Stimulated activated CD4-positive, alpha-beta T cell treated with anti-CD3 and anti-CD28 coated beads, Interleukin-12 subunit alpha, Interleukin-12 subunit beta, amount 100 ng/mL, for 48 hours (primary cell): ENCODE measurements around the gene TIAM1.

ENCODE experiments used
- DNase-seq, 3 donors: peaks; one replicate each; pipeline ENCODE4 v3.0.0-alpha.2; 2020; ENCODE audit warnings: low read depth in 2 of 3, low spot score in 1 of 3

The TIAM1 gene, protein sequence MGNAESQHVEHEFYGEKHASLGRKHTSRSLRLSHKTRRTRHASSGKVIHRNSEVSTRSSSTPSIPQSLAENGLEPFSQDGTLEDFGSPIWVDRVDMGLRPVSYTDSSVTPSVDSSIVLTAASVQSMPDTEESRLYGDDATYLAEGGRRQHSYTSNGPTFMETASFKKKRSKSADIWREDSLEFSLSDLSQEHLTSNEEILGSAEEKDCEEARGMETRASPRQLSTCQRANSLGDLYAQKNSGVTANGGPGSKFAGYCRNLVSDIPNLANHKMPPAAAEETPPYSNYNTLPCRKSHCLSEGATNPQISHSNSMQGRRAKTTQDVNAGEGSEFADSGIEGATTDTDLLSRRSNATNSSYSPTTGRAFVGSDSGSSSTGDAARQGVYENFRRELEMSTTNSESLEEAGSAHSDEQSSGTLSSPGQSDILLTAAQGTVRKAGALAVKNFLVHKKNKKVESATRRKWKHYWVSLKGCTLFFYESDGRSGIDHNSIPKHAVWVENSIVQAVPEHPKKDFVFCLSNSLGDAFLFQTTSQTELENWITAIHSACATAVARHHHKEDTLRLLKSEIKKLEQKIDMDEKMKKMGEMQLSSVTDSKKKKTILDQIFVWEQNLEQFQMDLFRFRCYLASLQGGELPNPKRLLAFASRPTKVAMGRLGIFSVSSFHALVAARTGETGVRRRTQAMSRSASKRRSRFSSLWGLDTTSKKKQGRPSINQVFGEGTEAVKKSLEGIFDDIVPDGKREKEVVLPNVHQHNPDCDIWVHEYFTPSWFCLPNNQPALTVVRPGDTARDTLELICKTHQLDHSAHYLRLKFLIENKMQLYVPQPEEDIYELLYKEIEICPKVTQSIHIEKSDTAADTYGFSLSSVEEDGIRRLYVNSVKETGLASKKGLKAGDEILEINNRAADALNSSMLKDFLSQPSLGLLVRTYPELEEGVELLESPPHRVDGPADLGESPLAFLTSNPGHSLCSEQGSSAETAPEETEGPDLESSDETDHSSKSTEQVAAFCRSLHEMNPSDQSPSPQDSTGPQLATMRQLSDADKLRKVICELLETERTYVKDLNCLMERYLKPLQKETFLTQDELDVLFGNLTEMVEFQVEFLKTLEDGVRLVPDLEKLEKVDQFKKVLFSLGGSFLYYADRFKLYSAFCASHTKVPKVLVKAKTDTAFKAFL (N-terminal part only)

GRCh38 chr21:31343680-31344480 is at the start of gene TIAM1:
Gene TIAM1 (minus strand): TSS chr21:31344261. CDS start chr21:31266972, 77,289 bp downstream.
- peak in 1 of 3 donors; percentile 27 for DNase-seq

- DNase-seq: no peak
Observed at GRCh38 chr21:31387560-31388186, 43.6 kb upstream of the TIAM1 start.

DNA sequence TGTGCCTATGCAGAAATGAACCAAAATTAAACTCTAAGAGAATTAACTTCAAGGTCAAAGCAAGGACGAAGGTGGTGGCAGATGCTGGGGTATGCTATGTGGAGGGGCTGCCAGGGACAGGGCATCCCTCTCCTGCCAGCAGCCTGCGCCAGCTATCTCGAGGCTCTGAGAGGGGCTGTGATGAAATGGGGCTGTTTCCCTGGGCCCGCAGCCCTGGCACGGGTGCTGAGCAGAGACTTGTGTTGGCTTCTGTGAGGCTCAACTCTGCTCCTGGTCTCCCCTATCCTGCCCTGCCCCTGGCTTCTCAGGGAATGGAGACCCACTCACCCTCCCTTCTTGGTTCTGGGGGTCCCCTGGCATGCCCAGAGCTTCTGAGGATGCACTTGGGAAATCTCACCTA is 41.9 kb upstream of the TIAM1 start:
- no peak for DNase-seq

GRCh38 chr21:31383770-31384169 is 39.7 kb upstream of the TIAM1 start:
- DNase-seq: no peak

- DNase-seq: no peak
Observed at GRCh38 chr21:31382060-31382459, 38.0 kb upstream of the TIAM1 start.

DNA sequence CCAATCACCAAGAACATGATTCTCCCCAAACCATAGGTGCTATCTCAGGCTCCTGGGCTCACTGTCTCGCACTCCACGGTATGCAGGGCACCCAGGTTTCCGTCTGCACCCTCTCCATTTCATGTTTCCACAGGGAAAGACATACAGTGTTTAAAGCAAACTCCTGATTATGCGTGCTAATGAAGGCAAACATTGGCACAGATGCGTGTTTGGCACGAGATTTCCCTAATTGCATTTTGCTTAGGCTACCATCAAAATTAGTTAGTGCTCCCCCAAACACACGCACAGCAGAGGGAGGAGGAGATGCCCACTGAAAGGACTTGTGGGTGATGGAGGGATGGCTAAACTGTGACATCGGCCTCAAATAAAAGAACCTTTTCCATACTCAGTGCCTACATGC is 32.2 kb upstream of the TIAM1 start:
- DNase-seq: no peak

DNA sequence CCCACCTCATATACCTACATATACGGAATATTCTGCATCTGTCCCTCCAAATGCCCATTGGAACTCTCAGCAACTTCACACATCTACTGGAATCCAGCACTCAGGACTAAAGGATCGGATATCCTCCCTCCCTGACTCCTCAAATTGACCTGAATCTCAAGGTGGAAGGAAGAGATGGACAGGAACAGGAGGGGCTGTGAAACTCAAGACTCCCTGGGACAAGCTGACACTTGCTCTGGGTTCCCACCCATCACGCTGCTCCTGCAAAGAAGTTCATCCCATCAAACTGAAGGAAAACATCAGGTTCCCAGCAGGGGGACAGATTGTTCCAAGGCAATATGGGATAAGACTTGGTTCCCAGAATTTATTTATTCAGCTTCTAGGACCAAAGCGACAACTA is 30.3 kb upstream of the TIAM1 start:
- no peak for DNase-seq

GRCh38 chr21:31372471-31372765 is 28.4 kb upstream of the TIAM1 start:
- no peak for DNase-seq

- DNase-seq: no peak
Observed at GRCh38 chr21:31371715-31372470, 27.8 kb upstream of the TIAM1 start.

DNA sequence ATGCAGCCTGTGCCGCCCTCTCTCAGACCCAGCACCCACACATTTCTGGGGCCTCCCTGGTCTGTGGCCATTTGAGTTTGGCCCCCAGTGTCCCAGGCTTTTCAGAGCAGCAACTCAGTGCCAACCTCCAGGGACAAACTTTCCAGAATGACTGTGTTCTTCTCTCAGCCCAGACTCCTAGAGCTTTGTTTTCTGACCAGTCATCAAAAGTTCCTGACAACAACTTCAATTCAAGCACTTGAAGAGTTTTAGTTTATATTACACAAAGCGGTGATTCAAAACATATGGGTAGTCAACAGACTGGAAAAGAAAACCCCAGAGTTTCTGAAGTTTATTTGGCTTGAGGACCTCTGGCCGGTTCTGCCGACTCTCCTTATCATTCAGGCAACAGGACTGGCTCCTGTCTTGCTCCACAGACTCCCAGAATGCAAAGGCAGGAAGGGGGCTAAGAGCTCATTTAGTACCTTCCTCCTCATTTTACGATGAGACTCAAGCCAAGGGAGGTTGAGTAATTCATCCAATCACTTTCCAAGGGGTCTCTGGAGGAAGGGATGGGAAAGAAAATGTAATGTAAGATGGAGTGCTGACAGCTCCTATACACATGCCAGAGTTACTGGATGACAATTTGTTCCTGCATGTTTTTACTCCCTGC is 27.0 kb upstream of the TIAM1 start:
- no peak for DNase-seq

GRCh38 chr21:31370281-31370892 is 26.3 kb upstream of the TIAM1 start:
- DNase-seq: no peak

DNA sequence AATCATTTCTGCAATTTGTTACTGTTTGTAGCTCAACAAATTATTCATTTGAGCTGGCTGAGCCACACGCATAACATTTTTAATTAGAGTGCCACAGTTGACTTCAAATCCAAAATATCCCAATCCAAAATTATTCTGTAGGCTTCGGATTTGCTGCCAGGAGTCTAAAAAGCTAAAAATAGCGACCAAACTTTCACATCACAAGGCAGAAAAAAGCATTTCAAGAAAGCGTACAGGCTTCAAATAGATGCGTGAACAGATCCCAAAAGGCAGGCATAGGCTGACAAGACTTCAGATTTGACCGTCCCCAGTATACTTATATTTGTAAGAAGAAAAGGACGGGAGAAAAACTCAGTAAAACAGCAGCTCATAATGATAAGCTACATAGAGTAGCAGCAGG is 24.3 kb upstream of the TIAM1 start:
- DNase-seq: no peak

GRCh38 chr21:31367801-31368200 is 23.7 kb upstream of the TIAM1 start:
- no peak for DNase-seq

- no peak for DNase-seq
Observed at GRCh38 chr21:31366825-31367224, 22.8 kb upstream of the TIAM1 start.

GRCh38 chr21:31364253-31364945 is 20.3 kb upstream of the TIAM1 start:
- DNase-seq: no peak

- no peak for DNase-seq
Observed at GRCh38 chr21:31363720-31364119, 19.7 kb upstream of the TIAM1 start.

DNA sequence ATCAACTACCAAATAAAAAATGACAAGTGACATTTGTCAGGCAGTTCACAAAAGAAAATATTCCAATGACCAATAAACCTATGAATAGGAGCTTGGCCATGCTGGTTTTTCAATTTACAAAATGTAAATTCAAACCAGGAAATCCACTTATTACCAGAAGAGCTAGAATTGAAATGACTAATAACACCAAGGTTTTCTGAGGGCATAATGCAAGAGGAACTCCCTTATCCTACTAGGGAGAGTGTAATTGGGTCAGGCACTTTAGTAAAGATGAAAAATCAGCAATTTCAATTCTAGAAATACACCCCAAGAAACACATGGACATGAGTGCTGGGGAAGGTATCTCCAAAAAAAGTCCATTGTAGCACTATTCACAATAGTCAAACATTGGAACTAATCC is 16.7 kb upstream of the TIAM1 start:
- DNase-seq: no peak

- no peak for DNase-seq
Observed at GRCh38 chr21:31358158-31358557, 14.1 kb upstream of the TIAM1 start.
